Measurements from ENCODE around the gene KHDC3L. TPM values are rescaled to one million over a fixed set of nuclear protein-coding genes. Genes with fewer than 3 reads are reported as not detected.
"Not testable (repeated sequence)": the region's sequence is repeated elsewhere in the genome, so short reads cannot be mapped to it uniquely, and the experiment has no call there.

Gene KHDC3L
- total and polyA plus RNA-seq, 2 experiments from 2014 or later = not detected

DNA sequence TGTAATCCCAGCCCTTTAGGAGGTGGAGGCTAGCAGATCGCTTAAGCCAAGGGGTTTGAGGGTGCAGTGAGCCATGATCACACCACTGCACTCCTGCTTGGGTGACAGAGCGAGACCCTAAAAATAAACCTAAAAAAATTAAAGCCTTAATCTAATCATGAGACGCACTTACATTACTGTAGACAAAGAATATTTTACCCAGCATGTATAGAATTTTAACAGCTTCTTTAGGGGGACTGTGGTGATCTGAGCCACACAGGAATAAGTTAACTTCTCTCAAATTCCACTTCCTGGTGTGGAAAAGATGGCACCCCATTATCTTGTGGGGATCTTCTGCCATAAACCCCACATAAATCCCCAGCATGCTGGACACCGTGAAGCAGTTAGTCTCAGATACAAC lies 9.5 kb downstream of the KHDC3L start:
- Histone ChIP-seq H3K9me2 (replicated peaks; ENCODE audit: insufficient read depth) (no peaks in the 10 kb centered on the region), H2AFZ (no peak overlapping the region), H3K4me2 (no peak overlapping the region), H3K27ac (no peak overlapping the region), H3K9me3 (ENCODE audit: low read depth) (no peaks in the 10 kb centered on the region), H3K27me3 (no peaks in the 10 kb centered on the region), H3K36me3 (replicated peaks; ENCODE audit: insufficient read depth, low read depth) (no peaks in the 10 kb centered on the region), H3K4me1 (ENCODE audit: insufficient read depth) (no peaks in the 10 kb centered on the region), H4K20me1 (ENCODE audit: insufficient read depth, poor library complexity, severe bottlenecking) (no peaks in the 10 kb centered on the region), H3K79me2 (no peaks in the 10 kb centered on the region), H3K4me3 (no peak overlapping the region)
- no peak for TF ChIP-seq EZH2 (IDR thresholded peaks at IDR 0.05; ENCODE audit: borderline replicate concordance)
- no peak for TF ChIP-seq EZH2phosphoT487 (IDR thresholded peaks at IDR 0.05; ENCODE audit: low read depth, severe bottlenecking, unreplicated experiment)
- TF ChIP-seq, protein P1, sequence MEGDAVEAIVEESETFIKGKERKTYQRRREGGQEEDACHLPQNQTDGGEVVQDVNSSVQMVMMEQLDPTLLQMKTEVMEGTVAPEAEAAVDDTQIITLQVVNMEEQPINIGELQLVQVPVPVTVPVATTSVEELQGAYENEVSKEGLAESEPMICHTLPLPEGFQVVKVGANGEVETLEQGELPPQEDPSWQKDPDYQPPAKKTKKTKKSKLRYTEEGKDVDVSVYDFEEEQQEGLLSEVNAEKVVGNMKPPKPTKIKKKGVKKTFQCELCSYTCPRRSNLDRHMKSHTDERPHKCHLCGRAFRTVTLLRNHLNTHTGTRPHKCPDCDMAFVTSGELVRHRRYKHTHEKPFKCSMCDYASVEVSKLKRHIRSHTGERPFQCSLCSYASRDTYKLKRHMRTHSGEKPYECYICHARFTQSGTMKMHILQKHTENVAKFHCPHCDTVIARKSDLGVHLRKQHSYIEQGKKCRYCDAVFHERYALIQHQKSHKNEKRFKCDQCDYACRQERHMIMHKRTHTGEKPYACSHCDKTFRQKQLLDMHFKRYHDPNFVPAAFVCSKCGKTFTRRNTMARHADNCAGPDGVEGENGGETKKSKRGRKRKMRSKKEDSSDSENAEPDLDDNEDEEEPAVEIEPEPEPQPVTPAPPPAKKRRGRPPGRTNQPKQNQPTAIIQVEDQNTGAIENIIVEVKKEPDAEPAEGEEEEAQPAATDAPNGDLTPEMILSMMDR (IDR thresholded peaks at IDR 0.05; ENCODE audit: poor library complexity) = no peak
- 96% methylated on average over 4 of the region's 4 CpGs for WGBS (ENCODE audit: low lambda C conversion rate, missing lambda C conversion rate)
- no peak for DNase-seq (ENCODE audit: low spot score)

DNA sequence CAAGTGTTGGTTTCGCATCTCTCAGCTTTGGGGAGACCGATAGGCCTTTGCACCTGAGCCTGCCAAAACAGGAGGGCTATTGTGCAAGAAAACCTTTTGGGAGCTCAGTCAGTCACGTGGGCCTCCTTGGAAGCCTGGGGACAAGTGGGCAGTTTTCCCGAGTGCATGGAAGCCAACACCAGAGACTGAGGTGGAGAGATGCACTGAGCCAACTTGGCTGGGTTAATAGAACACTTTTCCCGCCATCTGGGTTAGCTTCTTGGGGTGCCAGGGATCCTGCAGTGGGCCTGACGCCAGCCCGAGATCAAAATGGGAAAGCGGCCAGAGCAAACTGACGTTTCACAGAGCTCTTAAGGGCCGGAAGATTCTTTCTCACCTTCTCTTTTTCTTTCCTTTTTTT lies 10.1 kb downstream of the KHDC3L start:
- H3K79me2 ChIP-seq = no peaks in the 10 kb centered on the region
- no peak for TF ChIP-seq EZH2phosphoT487 (IDR thresholded peaks at IDR 0.05; ENCODE audit: low read depth, severe bottlenecking, unreplicated experiment)
- TF ChIP-seq, protein P1 (IDR thresholded peaks at IDR 0.05; ENCODE audit: poor library complexity) = no peak
- no peak for TF ChIP-seq EZH2 (IDR thresholded peaks at IDR 0.05; ENCODE audit: borderline replicate concordance)
- DNase-seq (ENCODE audit: low spot score) = no peak
- H3K4me3 ChIP-seq = no peak overlapping the region
- H3K4me2 ChIP-seq = no peak overlapping the region
- H2AFZ ChIP-seq = no peak overlapping the region
- no peaks in the 10 kb centered on the region for H4K20me1 ChIP-seq (ENCODE audit: insufficient read depth, poor library complexity, severe bottlenecking)
- no peaks in the 10 kb centered on the region for H3K36me3 ChIP-seq (replicated peaks; ENCODE audit: insufficient read depth, low read depth)
- no peaks in the 10 kb centered on the region for H3K4me1 ChIP-seq (ENCODE audit: insufficient read depth)
- H3K27me3 ChIP-seq = no peaks in the 10 kb centered on the region
- H3K9me2 ChIP-seq (replicated peaks; ENCODE audit: insufficient read depth) = no peaks in the 10 kb centered on the region
- H3K9me3 ChIP-seq (ENCODE audit: low read depth) = no peaks in the 10 kb centered on the region
- no peak overlapping the region for H3K27ac ChIP-seq
- WGBS (ENCODE audit: low lambda C conversion rate, missing lambda C conversion rate) = 97% methylated on average over 10 of the region's 10 CpGs

GRCh38 chr6:73375216-73375615 lies 12.8 kb downstream of the KHDC3L start:
- H3K9me3 ChIP-seq (ENCODE audit: low read depth) = no peaks in the 10 kb centered on the region
- no peaks in the 10 kb centered on the region for H3K4me1 ChIP-seq (ENCODE audit: insufficient read depth)
- H3K4me2 ChIP-seq = no peak overlapping the region
- TF ChIP-seq EZH2 (IDR thresholded peaks at IDR 0.05; ENCODE audit: borderline replicate concordance) (no peak), EZH2phosphoT487 (IDR thresholded peaks at IDR 0.05; ENCODE audit: low read depth, severe bottlenecking, unreplicated experiment) (no peak)
- TF ChIP-seq, protein P1 (IDR thresholded peaks at IDR 0.05; ENCODE audit: poor library complexity) = no peak
- no peak overlapping the region for H3K4me3 ChIP-seq
- WGBS (ENCODE audit: low lambda C conversion rate, missing lambda C conversion rate) = 62% methylated on average over 1 of the region's 1 CpG
- H3K36me3 ChIP-seq (replicated peaks; ENCODE audit: insufficient read depth, low read depth) = no peaks in the 10 kb centered on the region
- no peaks in the 10 kb centered on the region for H3K79me2 ChIP-seq
- no peaks in the 10 kb centered on the region for H3K9me2 ChIP-seq (replicated peaks; ENCODE audit: insufficient read depth)
- no peak overlapping the region for H2AFZ ChIP-seq
- DNase-seq (ENCODE audit: low spot score) = no peak
- H3K27me3 ChIP-seq = no peaks in the 10 kb centered on the region
- no peaks in the 10 kb centered on the region for H4K20me1 ChIP-seq (ENCODE audit: insufficient read depth, poor library complexity, severe bottlenecking)
- no peak overlapping the region for H3K27ac ChIP-seq

- Histone ChIP-seq H3K4me1 (ENCODE audit: insufficient read depth) (no peaks in the 10 kb centered on the region), H3K36me3 (replicated peaks; ENCODE audit: insufficient read depth, low read depth) (no peaks in the 10 kb centered on the region), H2AFZ (no peak overlapping the region), H3K27me3 (no peaks in the 10 kb centered on the region), H3K27ac (no peak overlapping the region), H4K20me1 (ENCODE audit: insufficient read depth, poor library complexity, severe bottlenecking) (no peaks in the 10 kb centered on the region), H3K9me3 (ENCODE audit: low read depth) (no peaks in the 10 kb centered on the region), H3K9me2 (replicated peaks; ENCODE audit: insufficient read depth) (no peaks in the 10 kb centered on the region), H3K4me3 (no peak overlapping the region), H3K79me2 (no peaks in the 10 kb centered on the region), H3K4me2 (no peak overlapping the region)
- 56% methylated on average over 3 of the region's 3 CpGs for WGBS (ENCODE audit: low lambda C conversion rate, missing lambda C conversion rate)
- TF ChIP-seq, protein P1 (IDR thresholded peaks at IDR 0.05; ENCODE audit: poor library complexity) = no peak
- DNase-seq (ENCODE audit: low spot score) = no peak
Observed at GRCh38 chr6:73377225-73377624, 14.8 kb downstream of the KHDC3L start.

DNA sequence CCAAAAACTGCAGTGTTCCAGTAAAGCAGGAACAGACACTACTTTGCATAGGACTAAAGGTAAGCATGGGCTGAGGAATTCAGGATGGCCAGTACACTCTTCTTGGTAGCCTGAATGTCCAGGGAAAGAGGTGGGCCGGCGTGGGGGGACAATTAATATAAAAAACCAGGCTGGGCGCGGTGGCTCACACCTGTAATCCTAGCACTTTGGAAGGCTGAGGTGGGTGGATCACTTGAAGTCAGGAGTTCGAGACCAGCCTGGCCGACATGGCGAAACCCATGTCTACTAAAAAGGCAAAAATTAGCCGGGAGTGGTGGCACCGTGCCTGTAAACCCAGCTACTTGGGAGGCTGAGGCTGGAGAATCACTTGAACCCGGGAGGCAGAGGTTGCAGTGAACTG lies 19.1 kb downstream of the KHDC3L start:
- WGBS (ENCODE audit: low lambda C conversion rate, missing lambda C conversion rate) = 96% methylated on average over 10 of the region's 10 CpGs
- DNase-seq (ENCODE audit: low spot score); H3K27ac ChIP-seq; H2AFZ ChIP-seq; H3K4me1 ChIP-seq (ENCODE audit: insufficient read depth); H3K4me2 ChIP-seq; H4K20me1 ChIP-seq (ENCODE audit: insufficient read depth, poor library complexity, severe bottlenecking); H3K79me2 ChIP-seq; H3K9me3 ChIP-seq (ENCODE audit: low read depth); H3K27me3 ChIP-seq; H3K4me3 ChIP-seq; H3K36me3 ChIP-seq (replicated peaks; ENCODE audit: insufficient read depth, low read depth); H3K9me2 ChIP-seq (replicated peaks; ENCODE audit: insufficient read depth): not testable (repeated sequence)
